IMR-90 (cell line): ENCODE data around the gene CYB561A3. TPM values are rescaled to one million over a fixed set of nuclear protein-coding genes. Genes with fewer than 3 reads are reported as not detected.

Experiments
- ATAC-seq: fragments of 200-7000 bp; cut with Tn5 transposase; 2 replicates; pipeline ENCODE4 v1.9.1; 2020; ENCODE audit warnings: low read depth, mild to moderate bottlenecking, moderate library complexity
- BruUV-seq: library from RNA; stranded (reverse); fragments of 400-500 nt; replicated peaks from 2 replicates; lab custom pipeline; 2021; lab: Mats Ljungman, UMichigan
- CTCF ChIA-PET: fragments of 300-600 bp; formaldehyde crosslinking; extraction: SDS; loops from one replicate; lab custom pipeline; 2021; ENCODE audit warnings: antibody characterized with exemption; lab: Yijun Ruan, JAX
- POLR2A ChIA-PET: fragments of 300-600 bp; sonication (Branson Sonifier 250); formaldehyde crosslinking; loops from one replicate; lab custom pipeline; 2022; ENCODE audit warnings: antibody characterized with exemption; ENCODE audit not compliant: unreplicated experiment; lab: Charles Lee
- DNase-seq: peaks from one replicate; pipeline ENCODE4 v3.0.0; 2013
- H2AFZ ChIP-seq: replicated peaks from 2 replicates; pipeline ENCODE3; 2013; ENCODE audit warnings: low read length, mild to moderate bottlenecking; ENCODE audit not compliant: poor library complexity
- H2AK5ac ChIP-seq: 2 replicates; pipeline ENCODE4 v1.6.1; 2013; ENCODE audit warnings: low read depth, low read length, inconsistent platforms
- H2AK9ac ChIP-seq: replicated peaks from 2 replicates; pipeline ENCODE3; 2013; ENCODE audit warnings: mild to moderate bottlenecking, low read depth, low read length, moderate library complexity; ENCODE audit not compliant: poor library complexity
- H2BK120ac ChIP-seq: 2 replicates; pipeline ENCODE4 v1.6.1; 2013; ENCODE audit warnings: low read depth, low read length, inconsistent platforms
- H2BK15ac ChIP-seq: 3 replicates; pipeline ENCODE4 v1.6.1; 2013; ENCODE audit warnings: low read depth, low read length, inconsistent platforms
- H2BK20ac ChIP-seq: 2 replicates; pipeline ENCODE4 v1.6.1; 2013; ENCODE audit warnings: low read depth, mild to moderate bottlenecking, inconsistent platforms, low read length, moderate library complexity
- H2BK5ac ChIP-seq: 2 replicates; pipeline ENCODE4 v1.6.1; 2013; ENCODE audit warnings: mild to moderate bottlenecking, low read depth, low read length, inconsistent platforms; ENCODE audit not compliant: poor library complexity, severe bottlenecking
- H3K14ac ChIP-seq: replicated peaks from 2 replicates; pipeline ENCODE4 v1.6.1; 2013; ENCODE audit warnings: low read depth, low read length, inconsistent platforms
- H3K18ac ChIP-seq: 2 replicates; pipeline ENCODE4 v1.6.1; 2013; ENCODE audit warnings: low read depth, low read length, control low read depth
- H3K23ac ChIP-seq: 2 replicates; pipeline ENCODE4 v1.6.1; 2013; ENCODE audit warnings: low read depth, low read length, inconsistent platforms
- H3K27ac ChIP-seq: 2 replicates; pipeline ENCODE4 v1.5.1; 2013; ENCODE audit warnings: mild to moderate bottlenecking, control low read depth, low read length; ENCODE audit not compliant: insufficient read depth
- H3K27me3 ChIP-seq: 2 replicates; pipeline ENCODE4 v1.6.1; 2013; ENCODE audit warnings: low read length; ENCODE audit not compliant: control insufficient read depth, insufficient read depth
- H3K36me3 ChIP-seq: 2 replicates; pipeline ENCODE4 v1.6.1; 2013; ENCODE audit warnings: low read length, mixed read lengths; ENCODE audit not compliant: control insufficient read depth, insufficient read depth
- H3K4ac ChIP-seq: 2 replicates; pipeline ENCODE4 v1.6.1; 2013; ENCODE audit warnings: low read depth, low read length, inconsistent platforms
- H3K4me1 ChIP-seq: 2 replicates; pipeline ENCODE4 v1.6.1; 2013; ENCODE audit warnings: low read length, mixed read lengths; ENCODE audit not compliant: control insufficient read depth, insufficient read depth
- H3K4me2 ChIP-seq: 2 replicates; pipeline ENCODE4 v1.6.1; 2013; ENCODE audit warnings: low read depth, mild to moderate bottlenecking, control low read depth, low read length, moderate library complexity
- H3K4me3 ChIP-seq: 2 replicates; pipeline ENCODE4 v1.5.1; 2013; ENCODE audit warnings: low read depth, mild to moderate bottlenecking, control low read depth, low read length, moderate library complexity; ENCODE audit not compliant: insufficient read depth
- H3K56ac ChIP-seq: 2 replicates; pipeline ENCODE4 v1.6.1; 2013; ENCODE audit warnings: low read length, inconsistent platforms; ENCODE audit not compliant: insufficient read depth; ENCODE audit errors: extremely low read depth
- H3K79me1 ChIP-seq, 2 experiments: 2 replicates each; pipeline ENCODE4 v1.6.1; 2013; ENCODE audit warnings: low read length in 2 of 2, inconsistent platforms in 1 of 2, low read depth in 1 of 2
- H3K9ac ChIP-seq: 2 replicates; pipeline ENCODE4 v1.6.1; 2013; ENCODE audit warnings: low read depth, low read length, control low read depth
- H3K9me1 ChIP-seq: 2 replicates; pipeline ENCODE4 v1.6.1; 2013; ENCODE audit warnings: low read length, inconsistent platforms; ENCODE audit not compliant: insufficient read depth
- H3K9me3 ChIP-seq: 2 replicates; pipeline ENCODE4 v1.6.1; 2013; ENCODE audit warnings: low read length; ENCODE audit not compliant: control insufficient read depth, insufficient read depth
- H4K20me1 ChIP-seq: 2 replicates; pipeline ENCODE4 v1.6.1; 2013; ENCODE audit warnings: low read length, inconsistent platforms; ENCODE audit not compliant: insufficient read depth
- H4K5ac ChIP-seq: 2 replicates; pipeline ENCODE4 v1.6.1; 2013; ENCODE audit warnings: mild to moderate bottlenecking, low read depth, low read length, control low read depth
- H4K8ac ChIP-seq, 2 experiments: 2 replicates each; pipeline ENCODE4 v1.6.1; 2013; ENCODE audit warnings: low read depth in 2 of 2, low read length in 2 of 2, control low read depth in 1 of 2, inconsistent platforms in 1 of 2
- H4K91ac ChIP-seq: 2 replicates; pipeline ENCODE4 v1.6.1; 2013; ENCODE audit warnings: low read depth, low read length, inconsistent platforms; ENCODE audit not compliant: insufficient read depth
- CEBPB ChIP-seq: IDR thresholded peaks from 2 replicates; pipeline ENCODE4 v1.6.1; 2012; ENCODE audit warnings: low read depth, low read length, improper control_type of control experiment
- CHD1 ChIP-seq: IDR thresholded peaks from 2 replicates; pipeline ENCODE4 v1.6.1; 2012; ENCODE audit warnings: low read depth, low read length, improper control_type of control experiment
- FOS ChIP-seq: fragments of 150-350 bp; IDR thresholded peaks from 2 replicates; pipeline ENCODE4 v1.6.1; 2016; ENCODE audit warnings: low read depth, low read length
- MAFK ChIP-seq: IDR thresholded peaks from 2 replicates; pipeline ENCODE4 v1.6.1; 2012; ENCODE audit warnings: low read depth, low read length, improper control_type of control experiment
- MAZ ChIP-seq: IDR thresholded peaks from 2 replicates; pipeline ENCODE4 v1.6.1; 2012; ENCODE audit warnings: low read depth, mild to moderate bottlenecking, low read length, improper control_type of control experiment, moderate library complexity, borderline replicate concordance
- MXI1 ChIP-seq: IDR thresholded peaks from 2 replicates; pipeline ENCODE4 v1.6.1; 2012; ENCODE audit warnings: low read depth, mild to moderate bottlenecking, low read length, moderate library complexity, borderline replicate concordance
- NFE2L2 ChIP-seq: fragments of 150-350 bp; IDR thresholded peaks from 2 replicates; pipeline ENCODE4 v1.6.1; 2016; ENCODE audit warnings: low read depth, mild to moderate bottlenecking, low read length
- POLR2A ChIP-seq: IDR thresholded peaks from 2 replicates; pipeline ENCODE4 v1.6.1; 2012; ENCODE audit warnings: mild to moderate bottlenecking, low read depth, low read length
- RCOR1 ChIP-seq: IDR thresholded peaks from 2 replicates; pipeline ENCODE4 v1.6.1; 2012; ENCODE audit warnings: mild to moderate bottlenecking, low read length, improper control_type of control experiment; ENCODE audit not compliant: insufficient replicate concordance
- SMC3 ChIP-seq: fragments of 150-350 bp; IDR thresholded peaks from 2 replicates; pipeline ENCODE4 v1.6.1; 2016; ENCODE audit warnings: low read depth, mild to moderate bottlenecking, antibody characterized with exemption, low read length, moderate library complexity
- USF2 ChIP-seq: fragments of 150-350 bp; IDR thresholded peaks from 2 replicates; pipeline ENCODE4 v1.6.1; 2017; ENCODE audit warnings: mild to moderate bottlenecking, antibody characterized with exemption, low read length, low read depth
- WGBS, 2 experiments: methylation state at CpG; one replicate each; pipeline versions ENCODE4 v1.1.5 to v1.1.7; 2013; ENCODE audit warnings: missing lambda C conversion rate in 2 of 2; ENCODE audit not compliant: insufficient read length in 1 of 2; ENCODE audit errors: extremely low coverage in 2 of 2; 5-methylcytosine and 5-hydroxymethylcytosine counted together
- dilution Hi-C: fragments of 300-500 bp; cut with HindIII; formaldehyde crosslinking; loops from one replicate; pipeline ENCODE4 v1.14.3; 2018; ENCODE audit warnings: low sequenced_read_pairs; ENCODE audit not compliant: unreplicated experiment
- in situ Hi-C: fragments of 300-500 bp; cut with MboI; formaldehyde crosslinking; loops from 3 replicates; pipeline ENCODE4 v1.14.3; 2019; ENCODE audit warnings: low sequenced_read_pairs, inconsistent platforms, mixed read lengths
- intact Hi-C: fragments of 100-400 bp; cut with micrococcal nuclease; formaldehyde crosslinking; loops from 2 replicates; pipeline ENCODE4 v1.10.0; 2022
- polyA plus RNA-seq, 3 experiments: library from polyadenylated mRNA; depleted of rRNA; stranded (reverse); fragments of >200 nt; gene quantifications; 2 replicates each; pipeline ENCODE4 v1.2.3, GENCODE V29; 2012; ENCODE audit warnings: low replicate concordance in 1 of 3
- total RNA-seq: library from RNA; depleted of rRNA; stranded (reverse); fragments of >200 nt; gene quantifications from 2 replicates; pipeline ENCODE4 v1.2.3, GENCODE V29; 2012

Gene CYB561A3
- total and polyA plus RNA-seq, 2 of the 4 experiments (the other 2 are of a cell fraction) = 13.6 to 39.2 TPM

GRCh38 chr11:61357233-61357893 is 4.3 kb downstream of the CYB561A3 start:
- no peak overlapping the region for H3K27ac ChIP-seq
- intact Hi-C loops (no loop called here), dilution Hi-C loops (no loop called here), in situ Hi-C loops (no loop called here)
- H4K8ac ChIP-seq = no peak overlapping the region
- no peak overlapping the region for H3K4me2 ChIP-seq
- no peak overlapping the region for H3K23ac ChIP-seq
- no peak overlapping the region for H2BK120ac ChIP-seq
- H3K9me1 ChIP-seq = peaks cover 9% of the 10 kb centered on the region
- no peak overlapping the region for H3K18ac ChIP-seq
- peak overlapping the region; percentile 26 for H2AFZ ChIP-seq
- H2BK15ac ChIP-seq = no peak overlapping the region
- no peak overlapping the region for H2BK5ac ChIP-seq
- no peak overlapping the region for H2BK20ac ChIP-seq
- no peak for TF ChIP-seq NFE2L2
- no peak for TF ChIP-seq CHD1
- no peak for TF ChIP-seq MAFK
- TF ChIP-seq POLR2A = no peak
- TF ChIP-seq RCOR1 = no peak
- no peak for TF ChIP-seq FOS
- no peak for TF ChIP-seq MXI1
- TF ChIP-seq SMC3 = no peak
- no peak for TF ChIP-seq USF2
- no peak for TF ChIP-seq CEBPB
- TF ChIP-seq MAZ = no peak
- ChIA-PET POLR2A (no interaction called here), CTCF (interaction anchor here (1.0 to 1.4 kb wide), 2 partner anchors 21 to 28 kb away, joined by 3 to 4 read pairs; no protein-coding TSS in a partner anchor)
- ATAC-seq = no peak
- no peak overlapping the region for H4K5ac ChIP-seq
- BruUV-seq = no TSS peak
- H3K56ac ChIP-seq = no peak overlapping the region
- H3K27me3 ChIP-seq = no peaks in the 10 kb centered on the region
- no peak overlapping the region for H2AK5ac ChIP-seq
- H4K20me1 ChIP-seq = no peaks in the 10 kb centered on the region
- H3K36me3 ChIP-seq = peaks cover 21% of the 10 kb centered on the region
- H3K79me1 ChIP-seq = peaks cover 22 to 36% of the 10 kb centered on the region in 2 experiments
- no peak overlapping the region for H3K14ac ChIP-seq
- peak overlapping the region; percentile 34 for H2AK9ac ChIP-seq
- no peak overlapping the region for H3K4ac ChIP-seq
- no peak overlapping the region for H3K9ac ChIP-seq
- DNase-seq = no peak
- H3K4me3 ChIP-seq = no peak overlapping the region
- peaks cover 2% of the 10 kb centered on the region; the same call in 1 of the 2 replicates for H3K4me1 ChIP-seq
- WGBS, 2 experiments = 97% methylated on average over 6 of the region's 9 CpGs; no CpG with 5 or more reads in 1 of the 2 experiments
- no peaks in the 10 kb centered on the region for H3K9me3 ChIP-seq
- H4K91ac ChIP-seq = no peak overlapping the region
